Hepatocyte (in vitro differentiated cells): ENCODE data around the gene AGBL1.
A peak's percentile ranks its signal among the peaks of the same experiment; 100 is the strongest.

Experiments used
- CTCF ChIP-seq: fragments of 200-600 bp; sonication (generic); IDR thresholded peaks from 2 replicates; pipeline ENCODE4 v1.5.1; 2016; ENCODE audit warnings: antibody characterized with exemption, mild to moderate bottlenecking; ENCODE audit not compliant: poor library complexity
- EZH2 ChIP-seq: fragments of 200-600 bp; sonication (generic); IDR thresholded peaks from 2 replicates; pipeline ENCODE4 v1.6.1; 2016; ENCODE audit warnings: antibody characterized with exemption, mild to moderate bottlenecking, borderline replicate concordance
- EZH2phosphoT487 ChIP-seq: fragments of 200-600 bp; sonication (generic); IDR thresholded peaks from one replicate; pipeline ENCODE4 v1.6.1; 2018; ENCODE audit warnings: antibody characterized with exemption, mild to moderate bottlenecking, low read depth, moderate library complexity; ENCODE audit not compliant: unreplicated experiment, severe bottlenecking

- peak; percentile 35 for TF ChIP-seq CTCF
- TF ChIP-seq EZH2phosphoT487, result no peak
- TF ChIP-seq EZH2, result no peak
These were observed 611.5 kb downstream of the AGBL1 start for GRCh38 chr15:86691091-86691663.
